GM18951 (cell line): ENCODE measurements around the gene CMTM4.
"Not testable (repeated sequence)": the region's sequence is repeated elsewhere in the genome, so short reads cannot be mapped to it uniquely, and the experiment has no call there.

Experiments used
- POLR2A ChIP-seq: IDR thresholded peaks from 4 replicates; pipeline ENCODE4 v1.6.1; 2011; ENCODE audit warnings: mild to moderate bottlenecking; ENCODE audit not compliant: insufficient read length, insufficient read depth; ENCODE audit errors: extremely low read depth
- in situ Hi-C: fragments of 300-500 bp; cut with MboI; formaldehyde crosslinking; loops from one replicate; pipeline ENCODE4 v1.12.0; 2022; ENCODE audit warnings: low sequenced_read_pairs, mixed read lengths, inconsistent platforms; ENCODE audit not compliant: unreplicated experiment

The CMTM4 gene

DNA sequence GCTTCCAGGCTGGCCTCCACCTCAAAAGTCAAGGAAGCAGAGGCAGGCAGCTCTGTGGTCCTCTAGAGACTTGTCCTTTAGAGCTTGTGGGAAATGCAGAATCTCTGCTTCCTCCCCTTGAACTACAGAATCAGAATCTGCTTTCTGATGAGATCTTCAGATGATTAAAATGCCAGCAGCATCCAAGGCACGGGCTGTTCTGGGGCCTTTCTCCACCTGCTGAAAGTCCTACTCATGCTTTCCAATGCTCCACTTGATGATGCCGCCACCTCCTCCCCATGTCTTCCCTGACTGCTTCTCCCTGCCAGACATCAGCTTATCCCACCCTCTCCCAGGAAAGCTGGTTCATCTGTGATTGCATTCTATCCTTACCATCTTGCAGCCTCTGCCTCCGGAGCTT, 58.7 kb downstream of the CMTM4 start:
- no peak for TF ChIP-seq POLR2A
- in situ Hi-C loops, result no loop called here

DNA sequence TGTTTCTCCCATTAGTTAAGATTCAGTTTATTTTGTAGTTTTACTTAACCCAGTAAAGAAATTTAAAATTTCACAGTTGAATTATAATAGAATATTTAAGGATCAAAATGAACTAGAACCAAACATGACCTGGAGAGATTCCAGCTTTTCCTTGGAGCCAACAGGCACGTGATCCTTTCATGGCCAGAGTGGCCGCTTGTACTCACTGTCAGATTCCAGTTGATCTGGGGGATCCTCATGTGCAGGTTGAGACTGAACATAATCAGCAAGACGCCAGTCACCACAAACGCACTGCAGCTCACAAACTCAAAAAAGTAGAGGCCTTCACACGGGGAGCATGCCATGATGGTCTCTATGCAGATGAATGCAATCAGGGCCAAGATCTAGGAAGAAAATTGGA, 60.3 kb downstream of the CMTM4 start:
- no peak for TF ChIP-seq POLR2A
- in situ Hi-C loops, result no loop called here

GRCh38 chr16:66635406-66635805, 61.1 kb downstream of the CMTM4 start:
- no peak for TF ChIP-seq POLR2A
- in situ Hi-C loops, result no loop called here

- in situ Hi-C loops, result no loop called here
- TF ChIP-seq POLR2A, result no peak
These were observed 61.9 kb downstream of the CMTM4 start for GRCh38 chr16:66634527-66635196.

DNA sequence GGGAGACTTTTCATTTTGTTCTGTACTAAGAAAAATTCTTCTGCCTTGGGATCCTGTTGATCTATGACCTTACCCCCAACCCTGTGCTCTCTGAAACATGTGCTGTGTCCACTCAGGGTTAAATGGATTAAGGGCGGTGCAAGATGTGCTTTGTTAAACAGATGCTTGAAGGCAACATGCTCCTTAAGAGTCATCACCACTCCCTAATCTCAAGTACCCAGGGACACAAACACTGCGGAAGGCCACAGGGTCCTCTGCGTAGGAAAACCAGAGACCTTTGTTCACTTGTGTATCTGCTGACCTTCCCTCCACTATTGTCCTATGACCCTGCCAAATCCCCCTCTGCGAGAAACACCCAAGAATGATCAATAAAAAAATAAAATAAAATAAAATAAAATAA, 65.0 kb downstream of the CMTM4 start:
- in situ Hi-C loops, result not testable (repeated sequence)

DNA sequence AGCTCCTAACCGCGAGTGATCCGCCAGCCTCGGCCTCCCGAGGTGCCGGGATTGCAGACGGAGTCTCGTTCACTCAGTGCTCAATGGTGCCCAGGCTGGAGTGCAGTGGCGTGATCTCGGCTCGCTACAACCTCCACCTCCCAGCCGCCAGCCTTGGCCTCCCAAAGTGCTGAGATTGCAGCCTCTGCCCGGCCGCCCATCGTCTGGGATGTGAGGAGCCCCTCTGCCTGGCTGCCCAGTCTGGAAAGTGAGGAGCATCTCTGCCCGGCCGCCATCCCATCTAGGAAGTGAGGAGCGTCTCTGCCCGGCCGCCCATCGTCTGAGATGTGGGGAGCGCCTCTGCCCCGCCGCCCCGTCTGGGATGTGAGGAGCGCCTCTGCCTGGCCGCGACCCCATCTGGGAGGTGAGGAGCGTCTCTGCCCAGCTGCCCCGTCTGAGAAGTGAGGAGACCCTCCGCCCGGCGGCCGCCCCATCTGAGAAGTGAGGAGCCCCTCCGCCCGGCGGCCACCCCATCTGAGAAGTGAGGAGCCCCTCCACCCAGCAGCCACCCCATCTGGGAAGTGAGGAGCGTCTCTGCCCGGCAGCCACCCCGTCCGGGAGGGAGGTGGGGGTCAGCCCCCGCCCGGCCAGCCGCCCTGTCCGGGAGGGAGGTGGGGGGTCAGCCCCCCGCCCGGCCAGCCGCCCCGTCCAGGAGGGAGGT, 65.8 kb downstream of the CMTM4 start:
- in situ Hi-C loops, result not testable (repeated sequence)

- in situ Hi-C loops, result no loop called here
- no peak for TF ChIP-seq POLR2A
These were observed 66.7 kb downstream of the CMTM4 start for GRCh38 chr16:66629856-66630255.

- in situ Hi-C loops, result not testable (repeated sequence)
These were observed 68.7 kb downstream of the CMTM4 start for GRCh38 chr16:66627611-66628378.

- in situ Hi-C loops, result no loop called here
- TF ChIP-seq POLR2A, result no peak
These were observed 72.8 kb downstream of the CMTM4 start for GRCh38 chr16:66623755-66624154.

GRCh38 chr16:66622863-66623262, 73.7 kb downstream of the CMTM4 start:
- in situ Hi-C loops, result no loop called here
- no peak for TF ChIP-seq POLR2A

- in situ Hi-C loops, result no loop called here
- no peak for TF ChIP-seq POLR2A
These were observed 74.6 kb downstream of the CMTM4 start for GRCh38 chr16:66621973-66622372.

- TF ChIP-seq POLR2A, result no peak
- in situ Hi-C loops, result no loop called here
These were observed 76.1 kb downstream of the CMTM4 start for GRCh38 chr16:66620429-66620795.

GRCh38 chr16:66619534-66620428, 76.8 kb downstream of the CMTM4 start:
- no peak for TF ChIP-seq POLR2A
- in situ Hi-C loops, result no loop called here

- no peak for TF ChIP-seq POLR2A
- in situ Hi-C loops, result no loop called here
These were observed 77.8 kb downstream of the CMTM4 start for GRCh38 chr16:66618588-66619375.
